GM18867 (cell line): ENCODE measurements around the gene ZNF212.

Experiments
- ATAC-seq: cut with Tn5 transposase; IDR thresholded peaks from one replicate; pipeline ENCODE4 v1.9.1; 2021; ENCODE audit warnings: mild to moderate bottlenecking, moderate library complexity; ENCODE audit not compliant: unreplicated experiment

Gene ZNF212

GRCh38 chr7:149304006-149304405 lies 64.6 kb downstream of the ZNF212 start:
- no peak for ATAC-seq
